Measurements from ENCODE around the gene RBCK1. TPM values are rescaled to one million over a fixed set of nuclear protein-coding genes. Genes with fewer than 3 reads are reported as not detected.

The RBCK1 gene
- total and polyA plus RNA-seq, 9 of the 15 experiments (the other 6 are each of a cell fraction or from before 2014, with no cell fraction given), result 5.9 to 59.3 (median 26.5) TPM

DNA sequence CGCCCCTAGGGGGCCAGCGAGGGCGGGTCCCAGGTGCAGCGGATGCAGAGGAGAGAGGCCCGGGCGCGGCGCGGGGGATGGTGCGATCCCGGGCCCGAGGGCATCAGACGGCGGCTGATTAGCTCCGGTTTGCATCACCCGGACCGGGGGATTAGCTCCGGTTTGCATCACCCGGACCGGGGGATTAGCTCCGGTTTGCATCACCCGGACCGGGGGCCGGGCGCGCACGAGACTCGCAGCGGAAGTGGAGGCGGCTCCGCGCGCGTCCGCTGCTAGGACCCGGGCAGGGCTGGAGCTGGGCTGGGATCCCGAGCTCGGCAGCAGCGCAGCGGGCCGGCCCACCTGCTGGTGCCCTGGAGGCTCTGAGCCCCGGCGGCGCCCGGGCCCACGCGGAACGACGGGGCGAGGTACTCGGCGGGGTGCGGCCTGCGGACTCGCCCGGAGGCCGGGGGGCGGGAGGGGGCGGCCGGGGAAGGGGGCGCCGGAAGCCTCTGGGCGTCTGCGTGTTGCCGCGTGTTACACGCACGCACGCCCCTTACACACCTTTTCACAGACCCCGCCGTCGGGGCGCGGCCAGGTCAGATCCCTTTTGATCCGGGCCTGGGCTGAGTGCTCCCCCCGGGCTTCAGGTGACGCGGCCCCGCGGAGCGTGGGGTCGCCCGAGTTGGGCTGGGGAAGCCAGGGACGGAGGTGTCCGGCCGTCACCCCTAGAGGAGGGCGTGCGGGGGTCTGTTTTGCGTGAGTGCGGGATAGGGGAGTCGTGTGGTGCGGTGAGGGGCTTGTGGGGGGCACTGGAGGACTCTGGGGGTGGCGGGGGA lies 27.1 kb upstream of the RBCK1 start (continued):
- TF ChIP-seq ELF1 (tag; IDR thresholded peaks at IDR 0.05) (peak; percentile 75), RBM22 (IDR thresholded peaks at IDR 0.05; ENCODE audit: low read depth, low read length, poor library complexity, severe bottlenecking) (peak; percentile 99), TRIM24 (IDR thresholded peaks at IDR 0.05) (peak; percentile 95 to 98), ZFPM2 (CRISPR knock-in tag; IDR thresholded peaks at IDR 0.05) (no peak), CHD2 (IDR thresholded peaks at IDR 0.05; ENCODE audit: low read depth, low read length) (no peak), FOXM1 (IDR thresholded peaks at IDR 0.05; ENCODE audit: low read depth) (no peak), FOXM1 (CRISPR knock-in tag; IDR thresholded peaks at IDR 0.05; ENCODE audit: low read depth) (peak; percentile 67), MED1 (CRISPR knock-in tag; IDR thresholded peaks at IDR 0.05; ENCODE audit: borderline replicate concordance) (peak; percentile 71; the same call in 1 of the 2 replicates), ZNF311 (CRISPR knock-in tag; IDR thresholded peaks at IDR 0.05) (no peak), RAD21 (CRISPR knock-in tag; conservative IDR thresholded peaks at IDR 0.05 in 1 of 2, IDR thresholded peaks at IDR 0.05 in 1 of 2) (peak; percentile 44 to 45), ZNF584 (CRISPR knock-in tag; IDR thresholded peaks at IDR 0.05; ENCODE audit: low read depth) (peak; percentile 66; the same call in 1 of the 2 replicates), CHD1 (IDR thresholded peaks at IDR 0.05; ENCODE audit: low read length) (peak; percentile 75), ETS2 (tag; IDR thresholded peaks at IDR 0.05; ENCODE audit: borderline replicate concordance, poor library complexity, severe bottlenecking) (peak; percentile 88), ELF2 (CRISPR knock-in tag; IDR thresholded peaks at IDR 0.05) (0 out of 2 replicates have a peak, but pooled peaks have one; percentile 20), OTX1 (CRISPR knock-in tag; IDR thresholded peaks at IDR 0.05) (no peak), NEUROD1 (IDR thresholded peaks at IDR 0.05; ENCODE audit: borderline replicate concordance, low read depth, low read length, partially characterized antibody) (peak; percentile 85), MBD2 (IDR thresholded peaks at IDR 0.05; ENCODE audit: borderline replicate concordance, low read depth) (peak; percentile 41; the same call in 1 of the 2 replicates), CREB1 (IDR thresholded peaks at IDR 0.05) (peak; percentile 45), CREB1 (CRISPR knock-in tag; IDR thresholded peaks at IDR 0.05) (peak; percentile 46), ZNF583 (CRISPR knock-in tag; IDR thresholded peaks at IDR 0.05) (no peak), TCF3 (CRISPR knock-in tag; IDR thresholded peaks at IDR 0.05) (peak; percentile 84), ZNF354B (CRISPR knock-in tag; IDR thresholded peaks at IDR 0.05) (no peak)
- TF ChIP-seq, protein P1, sequence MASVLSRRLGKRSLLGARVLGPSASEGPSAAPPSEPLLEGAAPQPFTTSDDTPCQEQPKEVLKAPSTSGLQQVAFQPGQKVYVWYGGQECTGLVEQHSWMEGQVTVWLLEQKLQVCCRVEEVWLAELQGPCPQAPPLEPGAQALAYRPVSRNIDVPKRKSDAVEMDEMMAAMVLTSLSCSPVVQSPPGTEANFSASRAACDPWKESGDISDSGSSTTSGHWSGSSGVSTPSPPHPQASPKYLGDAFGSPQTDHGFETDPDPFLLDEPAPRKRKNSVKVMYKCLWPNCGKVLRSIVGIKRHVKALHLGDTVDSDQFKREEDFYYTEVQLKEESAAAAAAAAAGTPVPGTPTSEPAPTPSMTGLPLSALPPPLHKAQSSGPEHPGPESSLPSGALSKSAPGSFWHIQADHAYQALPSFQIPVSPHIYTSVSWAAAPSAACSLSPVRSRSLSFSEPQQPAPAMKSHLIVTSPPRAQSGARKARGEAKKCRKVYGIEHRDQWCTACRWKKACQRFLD (CRISPR knock-in tag; IDR thresholded peaks at IDR 0.05), result peak; percentile 70; the same call in 1 of the 2 replicates
- TF ChIP-seq, protein P2, sequence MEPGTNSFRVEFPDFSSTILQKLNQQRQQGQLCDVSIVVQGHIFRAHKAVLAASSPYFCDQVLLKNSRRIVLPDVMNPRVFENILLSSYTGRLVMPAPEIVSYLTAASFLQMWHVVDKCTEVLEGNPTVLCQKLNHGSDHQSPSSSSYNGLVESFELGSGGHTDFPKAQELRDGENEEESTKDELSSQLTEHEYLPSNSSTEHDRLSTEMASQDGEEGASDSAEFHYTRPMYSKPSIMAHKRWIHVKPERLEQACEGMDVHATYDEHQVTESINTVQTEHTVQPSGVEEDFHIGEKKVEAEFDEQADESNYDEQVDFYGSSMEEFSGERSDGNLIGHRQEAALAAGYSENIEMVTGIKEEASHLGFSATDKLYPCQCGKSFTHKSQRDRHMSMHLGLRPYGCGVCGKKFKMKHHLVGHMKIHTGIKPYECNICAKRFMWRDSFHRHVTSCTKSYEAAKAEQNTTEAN (CRISPR knock-in tag; IDR thresholded peaks at IDR 0.05), result peak; percentile 92; the same call in 1 of the 2 replicates
